IMR-90 (cell line): ENCODE measurements around the gene COL4A1. TPM values are rescaled to one million over a fixed set of nuclear protein-coding genes. Genes with fewer than 3 reads are reported as not detected.

Experiments
- CHD1 ChIP-seq: IDR thresholded peaks from 2 replicates; pipeline ENCODE4 v1.6.1; 2012; ENCODE audit warnings: low read depth, low read length, improper control_type of control experiment
- MXI1 ChIP-seq: IDR thresholded peaks from 2 replicates; pipeline ENCODE4 v1.6.1; 2012; ENCODE audit warnings: low read depth, mild to moderate bottlenecking, low read length, moderate library complexity, borderline replicate concordance
- RCOR1 ChIP-seq: IDR thresholded peaks from 2 replicates; pipeline ENCODE4 v1.6.1; 2012; ENCODE audit warnings: mild to moderate bottlenecking, low read length, improper control_type of control experiment; ENCODE audit not compliant: insufficient replicate concordance
- polyA plus RNA-seq, 3 experiments: library from polyadenylated mRNA; depleted of rRNA; stranded (reverse); fragments of >200 nt; gene quantifications; 2 replicates each; pipeline ENCODE4 v1.2.3, GENCODE V29; 2012; ENCODE audit warnings: low replicate concordance in 1 of 3
- total RNA-seq: library from RNA; depleted of rRNA; stranded (reverse); fragments of >200 nt; gene quantifications from 2 replicates; pipeline ENCODE4 v1.2.3, GENCODE V29; 2012

Gene COL4A1
- total and polyA plus RNA-seq, 2 of the 4 experiments (the other 2 are of a cell fraction): 230 to 337 TPM

DNA sequence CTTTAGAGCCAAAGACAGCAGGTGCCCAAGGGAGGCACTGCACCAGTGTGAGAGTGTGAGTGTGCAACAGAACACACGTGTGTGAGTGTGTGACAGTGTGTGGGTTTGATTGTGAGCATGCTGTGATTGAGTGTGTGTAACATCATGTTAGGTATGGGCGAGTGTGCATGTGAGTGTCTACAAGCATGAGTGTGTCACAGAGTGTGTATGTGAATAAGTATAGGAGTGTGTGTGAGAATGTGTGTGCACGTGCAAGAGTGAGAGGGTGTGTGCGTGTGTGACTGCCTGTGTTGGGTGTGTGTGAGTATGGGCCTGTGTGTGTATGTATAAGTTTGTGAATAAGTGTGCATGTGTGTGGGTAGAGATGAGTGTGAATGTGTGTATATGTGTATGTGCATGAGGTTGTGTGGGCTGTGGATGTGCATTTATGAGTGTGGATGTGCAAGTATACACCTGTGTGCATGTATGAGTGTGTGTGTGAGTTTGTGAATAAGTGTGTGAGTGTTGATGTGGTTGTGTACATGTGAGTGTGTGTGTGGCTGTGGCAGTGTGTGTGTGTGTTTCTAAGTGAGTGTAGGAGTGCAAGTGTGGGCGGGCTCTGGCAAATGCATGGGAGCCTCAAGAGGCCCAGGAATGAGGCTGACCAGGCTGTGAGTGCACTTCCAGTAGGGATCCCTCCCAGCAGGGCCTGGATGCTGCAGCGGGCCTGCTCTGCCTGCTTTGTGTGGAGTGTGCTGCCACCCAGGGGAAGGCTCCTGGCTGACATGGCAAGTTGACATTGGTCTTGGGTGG lies 198.4 kb downstream of the COL4A1 start (continued):
- TF ChIP-seq RCOR1 (no peak), MXI1 (no peak), CHD1 (peak; percentile 76; the same call in 1 of the 2 replicates)
